HL-60/S4 treated with retinoic acid at 250 ng/mL for 4 days and 3 days (cell line): ENCODE results near the gene HAUS3.

Experiments
- in situ Hi-C: fragments of 300-500 bp; cut with MboI; formaldehyde crosslinking; loops from 2 replicates; pipeline ENCODE4 v1.7.0; 2022; ENCODE audit warnings: low sequenced_read_pairs

HAUS3 gene

DNA sequence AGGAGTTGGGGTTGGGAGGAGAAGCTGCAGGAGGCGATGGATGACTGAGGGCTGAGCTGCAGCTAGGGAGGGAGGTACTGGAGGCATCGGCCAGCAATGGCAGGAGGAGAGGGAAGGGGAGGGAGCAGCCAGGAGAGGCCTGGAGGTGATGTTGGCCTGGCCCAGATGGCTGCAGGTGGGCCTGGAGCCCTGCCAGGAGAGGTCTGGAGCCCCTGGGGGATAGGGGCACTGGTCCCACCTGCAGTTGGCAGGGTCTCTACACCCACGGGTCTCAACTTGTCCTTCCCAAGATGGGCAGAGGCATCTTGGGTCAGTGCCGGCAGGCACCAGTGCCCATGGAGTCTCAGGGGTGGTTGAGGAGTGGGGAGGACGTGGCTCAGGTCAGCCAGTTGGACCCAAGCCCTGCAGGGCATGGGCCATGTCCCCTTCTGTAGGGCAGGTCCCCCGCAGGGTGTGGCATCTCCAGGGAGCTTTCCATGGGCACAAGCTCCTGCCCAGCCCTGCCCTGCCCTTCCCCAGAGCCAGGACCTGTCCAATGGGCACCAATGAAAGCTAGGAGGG, 22.6 kb upstream of the HAUS3 start:
- in situ Hi-C loops: no loop called here

DNA sequence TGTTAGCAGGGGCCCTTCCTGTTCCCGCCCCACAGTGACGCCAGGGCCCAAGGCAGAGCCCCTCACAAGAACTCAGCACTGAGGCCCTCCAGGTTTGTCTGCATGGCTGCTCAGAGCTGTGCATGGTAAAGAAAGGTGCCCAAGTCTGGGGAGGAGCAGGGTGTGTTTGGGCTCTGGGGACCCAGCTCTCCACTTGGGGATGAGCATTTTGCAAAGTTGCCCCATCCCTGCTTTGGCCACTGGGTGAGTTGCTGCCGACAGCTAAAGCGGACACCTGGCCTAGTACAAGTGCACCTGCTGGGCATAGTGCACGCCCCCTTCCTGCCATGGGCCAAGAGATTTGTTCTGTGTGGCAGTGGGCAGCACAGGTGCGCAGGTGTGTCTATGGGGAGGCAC, 22.0 kb upstream of the HAUS3 start:
- in situ Hi-C loops: no loop called here

DNA sequence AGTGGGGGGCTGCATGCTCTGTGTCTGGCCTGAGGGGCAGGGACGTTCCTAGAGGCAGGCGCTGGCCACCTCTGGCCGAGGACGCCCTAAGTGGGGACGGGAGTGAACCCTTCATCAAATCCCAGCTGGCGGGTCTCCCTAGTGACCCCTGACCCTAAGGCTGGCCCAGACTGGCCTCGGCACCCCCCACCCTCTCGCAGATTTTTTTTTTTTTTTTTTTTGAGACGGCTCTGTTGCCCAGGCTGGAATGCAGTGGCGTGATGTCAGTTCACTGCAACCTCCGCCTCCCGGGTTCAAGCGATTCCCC, 21.0 kb upstream of the HAUS3 start:
- in situ Hi-C loops: no loop called here

DNA sequence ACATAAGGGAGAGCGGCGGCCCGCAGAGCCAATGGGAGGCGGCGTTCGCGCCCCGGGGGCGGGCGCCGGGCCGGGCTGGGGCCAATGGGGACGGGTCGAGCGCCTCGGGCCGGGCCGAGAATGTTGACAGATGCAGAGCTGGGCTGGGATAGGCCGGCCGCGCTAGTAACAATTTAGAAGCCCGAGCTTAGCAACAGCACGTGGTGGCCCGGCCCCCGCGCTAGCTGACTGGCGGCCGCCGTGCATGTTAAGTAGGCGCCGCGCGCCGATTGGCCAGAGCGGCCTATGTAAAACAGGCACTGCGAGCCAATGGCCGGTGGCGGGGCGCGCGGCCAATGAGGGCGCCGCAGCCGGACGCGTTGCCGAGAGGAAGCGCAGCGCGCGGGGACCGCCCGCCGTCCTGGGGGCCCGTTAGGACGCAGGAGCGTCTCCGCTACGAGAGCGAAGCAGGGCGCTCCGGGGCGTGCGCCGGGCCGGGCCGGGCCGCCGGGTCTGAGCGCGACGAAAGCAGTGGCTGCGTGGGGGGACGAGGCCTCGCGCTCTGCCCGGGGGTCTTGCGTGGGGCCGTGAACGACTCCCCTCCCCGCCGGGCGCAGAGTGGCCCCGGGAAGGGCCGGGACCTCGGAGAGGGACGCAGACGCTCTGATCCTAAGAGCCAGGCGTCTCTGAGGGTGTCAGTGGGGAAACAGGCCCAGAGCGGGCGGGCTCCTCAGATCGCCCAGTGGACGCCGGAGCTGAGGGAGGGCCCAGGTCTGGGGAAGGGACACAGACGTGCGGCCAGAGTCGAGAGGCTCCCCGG, 20.4 kb upstream of the HAUS3 start:
- in situ Hi-C loops: no loop called here

DNA sequence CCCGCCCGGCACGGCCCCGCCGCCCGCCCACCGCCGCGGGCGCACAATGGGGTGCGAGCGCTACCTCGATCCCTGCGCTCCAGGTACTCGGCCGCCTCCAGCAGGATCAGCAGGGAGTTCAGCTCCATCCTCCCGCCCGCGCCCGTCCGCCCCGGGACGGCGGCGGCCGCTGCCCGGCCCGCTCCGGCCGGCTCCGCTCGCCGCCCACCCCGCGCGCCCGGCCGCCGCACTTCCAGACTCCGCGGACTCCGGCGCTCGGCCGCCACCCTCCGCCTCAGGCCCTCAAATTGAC, 19.9 kb upstream of the HAUS3 start, which contains the start of gene MXD4:
Gene MXD4 (minus strand): TSS at position 257 of the 292 bp plus-strand sequence. CDS start 129 bp downstream, at position 128.
- in situ Hi-C loops: no loop called here

DNA sequence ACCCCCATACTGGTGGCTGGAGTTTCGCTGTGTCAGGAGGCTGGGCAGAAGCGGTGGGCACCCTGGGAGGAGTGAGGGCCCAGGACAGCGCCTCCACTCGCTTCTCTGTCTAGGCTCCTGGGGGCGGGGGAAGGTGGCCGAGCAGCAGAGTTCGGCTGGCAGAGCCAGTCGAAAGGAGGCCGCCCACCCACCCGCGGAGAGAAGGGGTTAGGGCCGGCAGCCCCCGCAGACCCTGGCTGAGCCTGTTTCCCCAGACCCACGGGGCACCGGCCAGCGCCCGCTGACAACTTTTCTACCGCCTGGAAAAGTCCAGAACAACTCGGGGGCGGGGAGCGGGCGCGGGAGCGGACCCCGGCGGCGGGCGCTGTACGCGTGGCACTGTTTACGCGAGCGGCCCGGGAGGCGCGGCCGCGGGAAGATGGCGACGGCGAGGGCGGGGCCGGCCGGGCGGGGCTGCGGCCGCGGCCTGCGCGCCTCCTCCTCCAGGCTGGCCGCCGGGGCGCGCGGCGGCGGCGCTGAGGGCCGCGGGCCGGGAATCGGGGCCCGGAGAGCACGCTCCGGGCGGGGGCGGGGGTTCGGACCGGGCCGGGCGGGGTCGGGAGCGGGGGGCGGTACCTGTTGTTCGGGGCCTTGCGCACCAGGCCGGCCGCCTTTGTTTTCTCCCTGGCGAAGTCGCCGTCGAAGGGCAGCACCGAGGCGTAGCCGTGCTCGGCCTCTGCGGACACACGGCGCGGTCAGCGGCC, 19.4 kb upstream of the HAUS3 start:
- in situ Hi-C loops: no loop called here

DNA sequence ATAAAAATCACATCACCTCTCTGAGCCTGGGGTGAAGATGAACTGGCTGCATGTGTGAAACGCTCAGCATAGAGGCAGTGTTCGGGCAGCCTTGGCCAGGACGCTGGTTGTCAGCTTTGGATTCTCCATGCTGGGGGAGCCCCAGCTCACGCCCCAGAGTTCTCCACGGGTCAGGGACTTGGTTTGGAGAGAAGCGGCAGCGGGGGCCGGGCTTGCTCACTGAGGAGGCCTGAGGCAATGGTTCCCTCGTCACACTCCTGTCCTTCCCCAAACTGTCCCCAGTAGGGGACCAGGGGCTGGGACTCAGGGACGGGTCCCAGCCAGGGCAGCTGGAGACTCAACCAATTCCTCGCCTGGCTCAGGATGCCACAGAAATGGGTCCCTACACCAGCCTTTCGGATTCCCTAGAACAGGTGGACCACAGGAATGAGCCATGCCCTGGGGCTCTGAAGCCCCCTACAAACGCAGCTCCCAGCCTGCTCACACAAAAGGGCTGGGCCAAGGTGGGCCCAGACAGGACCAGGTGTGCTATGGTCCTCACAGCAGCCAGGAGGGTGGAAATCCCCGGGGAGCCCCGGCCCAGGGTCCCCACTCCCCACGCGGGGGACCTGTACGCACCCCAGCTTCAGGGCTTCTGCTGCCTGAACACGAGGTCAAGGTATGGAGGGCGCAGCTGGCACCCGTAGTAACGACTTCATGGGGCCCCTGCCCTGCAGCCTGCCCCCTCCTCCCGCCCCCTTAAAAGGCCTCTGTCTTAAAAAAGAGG, 18.6 kb upstream of the HAUS3 start:
- in situ Hi-C loops: no loop called here

DNA sequence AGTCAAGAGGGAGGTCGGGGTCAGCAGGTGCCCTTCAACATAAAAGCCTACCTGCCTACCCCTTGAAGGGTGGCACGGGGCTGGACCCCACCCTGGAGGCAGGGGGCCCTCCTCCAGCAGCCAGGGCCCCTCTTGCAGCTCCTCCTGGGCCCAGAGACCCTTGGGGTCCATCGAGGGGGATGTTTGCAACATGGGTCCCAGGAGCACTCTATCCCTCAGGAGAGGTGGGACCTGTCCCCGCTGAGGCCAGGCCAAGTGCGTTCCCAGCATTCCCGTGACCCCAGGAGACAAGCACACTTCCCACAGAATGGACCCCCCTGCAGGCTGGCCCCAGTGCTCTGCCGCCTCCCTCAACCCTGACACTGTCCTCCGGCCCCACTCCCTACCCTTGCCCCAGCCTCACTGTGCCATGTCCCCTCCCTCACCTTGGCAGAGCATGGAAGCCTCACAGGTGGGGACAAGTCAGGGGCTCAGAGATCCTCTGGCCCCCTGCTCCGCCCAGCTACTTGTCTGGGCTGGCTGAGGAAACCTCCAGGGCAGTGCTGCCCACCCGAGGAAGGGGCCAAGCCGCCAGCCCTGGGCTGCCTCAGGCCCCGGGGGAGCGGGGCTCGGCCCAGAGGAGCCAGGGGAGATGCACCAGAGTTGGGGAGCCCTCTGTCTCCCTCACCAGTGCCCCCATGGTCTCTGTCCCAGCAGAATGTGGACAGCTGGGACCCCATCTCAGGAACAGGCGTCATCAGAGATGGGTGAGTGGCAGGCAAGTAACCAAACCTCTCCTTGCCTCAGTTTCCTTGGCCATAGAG, 17.8 kb upstream of the HAUS3 start:
- in situ Hi-C loops: no loop called here

DNA sequence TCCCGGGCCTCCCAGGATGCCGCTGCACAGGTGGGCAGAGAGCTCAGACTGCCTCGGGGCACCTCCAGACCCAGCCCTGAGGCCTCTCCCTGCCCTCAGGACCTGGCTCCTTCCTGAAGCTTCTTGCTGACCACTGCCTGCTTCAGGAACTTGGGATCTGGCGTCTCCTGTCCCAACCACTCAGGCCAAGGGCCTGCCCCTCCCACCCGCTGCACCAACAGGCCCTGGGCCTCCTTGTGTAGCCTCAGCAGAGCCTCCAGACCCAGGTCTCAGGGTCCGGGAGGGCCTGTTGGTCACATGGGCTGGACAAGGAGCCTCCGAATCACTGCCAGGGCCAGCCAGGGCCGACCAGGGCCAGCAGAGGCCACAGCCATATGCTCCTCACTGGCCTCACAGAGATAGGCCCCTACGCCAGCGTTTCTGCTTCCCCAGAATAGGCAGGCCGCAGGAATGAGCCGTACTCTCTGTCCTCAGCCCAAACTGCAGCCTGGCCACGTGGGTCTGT, 17.2 kb upstream of the HAUS3 start:
- in situ Hi-C loops: no loop called here

DNA sequence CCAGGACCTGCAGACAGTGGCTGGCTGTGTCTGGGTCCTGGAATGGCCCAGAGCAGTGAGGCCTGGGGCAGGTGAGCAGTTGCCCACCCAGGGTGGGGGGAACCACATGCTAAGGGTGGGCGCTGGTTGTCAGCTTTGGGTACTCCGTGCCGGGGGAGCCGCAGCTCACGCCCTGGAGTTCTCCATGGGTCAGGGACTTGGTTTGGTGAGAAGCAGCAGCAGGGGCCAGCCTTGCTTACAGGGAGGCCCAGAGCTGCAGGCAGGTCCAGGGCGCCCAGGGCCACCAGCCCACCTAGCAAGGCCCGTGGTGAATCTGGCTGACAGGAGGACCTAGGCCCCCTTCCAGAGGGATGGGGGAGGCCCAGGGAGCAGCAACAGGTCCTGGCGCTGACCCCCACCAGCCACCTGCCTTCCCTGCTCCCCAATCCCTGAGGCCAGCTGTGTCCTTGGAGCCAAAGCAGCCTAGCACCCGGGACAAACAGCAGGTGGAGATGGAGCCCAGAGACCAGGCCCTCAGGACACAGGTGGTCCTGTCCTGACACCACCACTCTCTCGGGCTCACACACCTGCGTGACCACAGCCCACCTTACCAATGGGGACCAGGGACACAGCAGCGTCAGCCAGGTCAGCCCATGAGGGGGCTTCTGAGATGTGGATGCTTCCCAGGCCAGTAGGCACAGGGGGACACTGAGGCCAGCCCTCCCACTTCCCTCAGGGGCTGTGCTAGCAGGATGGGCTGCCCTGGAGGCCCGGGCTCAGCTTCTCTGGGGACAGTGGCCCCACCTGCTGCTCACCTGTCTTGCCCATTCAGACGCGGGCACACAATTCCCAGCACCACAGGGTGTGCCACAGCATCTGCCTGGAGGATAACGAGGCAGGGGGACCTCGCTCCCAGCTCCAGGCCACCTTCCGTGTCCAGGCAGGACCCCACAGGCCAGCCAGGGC, 16.4 kb upstream of the HAUS3 start:
- in situ Hi-C loops: no loop called here

DNA sequence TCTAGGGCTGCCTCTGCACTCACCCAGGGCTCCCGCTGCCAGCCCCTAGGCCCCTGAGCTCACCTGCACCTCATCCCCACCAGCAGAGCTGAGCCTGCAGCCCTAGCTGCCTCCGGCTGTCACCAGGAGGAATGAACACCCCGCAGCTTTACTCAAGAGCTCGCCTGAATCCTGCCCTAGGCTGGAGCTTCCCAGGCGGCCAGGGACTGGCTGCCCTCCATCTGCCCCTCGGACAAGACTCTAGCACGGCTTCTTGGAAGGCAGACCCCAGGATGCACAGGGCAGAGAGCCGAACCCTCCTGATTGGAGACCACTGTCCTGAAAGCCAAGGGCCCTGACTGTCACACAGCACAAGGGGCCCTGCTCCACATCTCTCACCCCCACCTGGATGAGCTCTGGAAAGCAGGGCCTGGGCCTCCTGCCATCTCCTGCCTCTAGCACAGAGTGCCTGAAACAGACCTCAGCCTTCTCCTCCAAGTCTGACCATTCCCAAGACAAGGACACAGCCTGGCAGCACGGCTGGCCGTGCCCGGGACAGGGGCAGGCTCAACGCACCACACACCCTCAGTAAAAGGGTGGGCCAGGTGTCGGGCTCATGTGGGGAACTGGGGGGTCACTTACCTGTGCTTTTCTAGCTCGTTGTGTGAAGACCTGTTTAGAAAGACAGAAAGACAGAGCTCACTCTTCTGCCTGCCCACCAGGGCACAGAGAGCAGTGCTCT, 15.6 kb upstream of the HAUS3 start:
- in situ Hi-C loops: no loop called here

DNA sequence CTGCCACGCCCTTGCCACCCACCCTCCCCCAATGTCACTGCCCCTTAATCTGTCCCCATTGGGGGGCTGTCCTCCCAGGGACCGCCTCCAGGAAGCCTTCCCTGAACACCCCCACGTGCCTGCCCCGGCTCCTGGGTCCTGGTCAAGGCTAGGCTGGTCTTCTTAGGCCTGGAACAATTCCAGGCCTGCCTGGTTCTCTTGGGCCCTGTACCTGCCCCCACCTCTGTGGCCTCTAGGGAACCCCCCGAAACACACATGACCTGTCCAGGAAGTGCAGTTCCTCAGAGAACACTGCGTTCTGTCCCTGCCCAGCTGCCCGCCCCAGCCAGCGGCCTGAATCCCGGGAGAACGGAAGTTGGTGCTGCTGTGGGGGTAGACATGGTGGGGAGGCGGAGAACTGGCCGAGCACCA, 14.9 kb upstream of the HAUS3 start:
- in situ Hi-C loops: no loop called here

DNA sequence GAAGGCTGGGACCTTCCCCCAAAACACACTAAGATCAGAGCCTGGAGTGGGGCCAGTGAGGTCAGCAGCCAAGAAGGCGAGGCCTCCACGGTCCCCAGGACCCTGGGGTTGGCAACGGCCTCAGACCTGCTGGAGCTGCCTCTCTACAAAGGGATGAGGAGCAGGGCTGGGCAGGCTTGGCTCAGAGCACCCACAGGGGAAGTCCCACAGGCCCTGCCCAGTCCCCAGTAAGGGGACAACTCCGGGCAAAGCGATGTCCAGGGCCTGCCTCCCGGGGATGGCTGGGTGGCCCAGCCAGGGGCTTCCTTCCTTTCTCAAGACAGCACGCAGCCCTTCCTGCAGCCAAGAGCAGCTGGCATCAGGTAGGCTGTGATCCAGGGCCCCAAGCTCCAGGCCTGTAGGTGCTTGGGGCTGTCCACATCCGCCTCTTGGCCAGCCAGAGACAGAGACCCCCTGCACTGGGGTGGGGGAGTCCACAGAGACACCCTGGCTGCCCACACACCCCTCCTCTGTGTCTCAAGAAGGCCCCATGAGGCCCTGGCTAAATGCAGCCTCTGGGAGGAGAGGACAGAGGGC, 14.3 kb upstream of the HAUS3 start:
- in situ Hi-C loops: no loop called here

DNA sequence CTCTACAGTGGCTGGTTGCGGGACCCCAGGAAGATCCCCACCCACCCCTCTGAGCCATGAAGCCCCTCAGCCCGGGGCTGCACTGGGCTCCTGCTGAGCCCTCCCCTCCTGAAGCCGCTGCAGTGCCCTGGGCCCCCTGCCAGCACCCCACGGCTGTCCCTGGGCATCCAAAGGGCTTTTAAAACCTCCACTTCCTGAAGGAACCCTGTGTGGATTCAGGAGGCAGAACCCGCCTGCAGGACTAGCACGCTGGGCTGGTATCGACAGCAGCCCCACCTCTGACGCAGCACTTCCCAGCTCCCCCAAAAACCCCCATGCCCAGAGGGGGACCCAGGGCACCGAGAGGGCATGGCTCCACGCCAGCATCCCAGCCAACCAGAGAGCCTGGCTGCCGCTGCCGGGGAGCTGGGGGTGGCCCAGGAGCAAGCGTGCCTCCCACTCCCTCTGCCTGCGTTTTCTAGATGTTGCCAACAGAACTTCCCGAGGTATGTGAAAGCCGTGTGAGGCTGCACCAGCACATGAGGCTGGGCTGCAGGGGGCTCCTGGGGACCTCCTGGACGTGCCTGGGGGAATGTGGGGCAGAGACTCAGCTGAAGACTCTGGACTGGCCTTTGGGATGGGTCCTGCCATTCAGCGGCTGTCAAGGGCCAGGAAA, 13.7 kb upstream of the HAUS3 start:
- in situ Hi-C loops: no loop called here

DNA sequence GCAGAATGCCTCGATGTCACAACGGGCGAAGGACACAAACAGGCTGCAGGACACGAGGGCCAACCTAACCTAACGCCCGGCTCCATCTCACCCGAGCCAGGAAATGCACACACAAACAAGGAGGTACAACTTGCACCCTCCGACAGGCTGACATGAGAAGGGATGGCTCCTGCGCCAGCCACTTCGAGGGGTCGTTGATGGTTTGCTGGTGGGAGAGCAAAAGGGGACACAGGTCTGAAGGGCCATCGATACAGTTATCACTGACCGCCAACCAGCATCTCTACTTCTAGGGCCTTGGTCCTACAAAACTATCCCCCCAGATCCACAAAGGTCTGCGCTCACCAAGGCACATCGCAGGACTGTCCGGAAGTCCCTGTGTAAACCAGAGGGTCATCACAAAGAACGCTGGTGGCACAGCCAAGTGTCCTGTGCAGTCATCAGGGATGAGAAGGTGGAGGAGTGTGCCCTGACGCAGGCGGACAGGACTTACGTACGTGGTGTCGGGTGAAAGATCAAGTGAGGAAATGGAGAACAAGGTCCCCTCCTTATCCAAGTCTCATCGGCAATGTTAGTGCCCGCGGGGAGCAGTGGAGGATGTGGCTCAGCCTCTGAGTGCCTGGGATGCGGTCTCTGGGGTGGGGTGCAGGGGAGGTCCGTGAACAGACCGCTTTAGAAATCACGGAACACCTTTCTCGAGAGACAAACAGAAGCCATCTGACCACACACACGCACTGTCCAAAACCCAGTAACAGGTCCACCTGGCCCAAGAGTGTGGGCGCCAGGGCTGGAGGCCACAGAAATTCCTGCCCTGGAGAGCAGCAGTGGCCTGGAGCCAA, 13.0 kb upstream of the HAUS3 start:
- in situ Hi-C loops: no loop called here

DNA sequence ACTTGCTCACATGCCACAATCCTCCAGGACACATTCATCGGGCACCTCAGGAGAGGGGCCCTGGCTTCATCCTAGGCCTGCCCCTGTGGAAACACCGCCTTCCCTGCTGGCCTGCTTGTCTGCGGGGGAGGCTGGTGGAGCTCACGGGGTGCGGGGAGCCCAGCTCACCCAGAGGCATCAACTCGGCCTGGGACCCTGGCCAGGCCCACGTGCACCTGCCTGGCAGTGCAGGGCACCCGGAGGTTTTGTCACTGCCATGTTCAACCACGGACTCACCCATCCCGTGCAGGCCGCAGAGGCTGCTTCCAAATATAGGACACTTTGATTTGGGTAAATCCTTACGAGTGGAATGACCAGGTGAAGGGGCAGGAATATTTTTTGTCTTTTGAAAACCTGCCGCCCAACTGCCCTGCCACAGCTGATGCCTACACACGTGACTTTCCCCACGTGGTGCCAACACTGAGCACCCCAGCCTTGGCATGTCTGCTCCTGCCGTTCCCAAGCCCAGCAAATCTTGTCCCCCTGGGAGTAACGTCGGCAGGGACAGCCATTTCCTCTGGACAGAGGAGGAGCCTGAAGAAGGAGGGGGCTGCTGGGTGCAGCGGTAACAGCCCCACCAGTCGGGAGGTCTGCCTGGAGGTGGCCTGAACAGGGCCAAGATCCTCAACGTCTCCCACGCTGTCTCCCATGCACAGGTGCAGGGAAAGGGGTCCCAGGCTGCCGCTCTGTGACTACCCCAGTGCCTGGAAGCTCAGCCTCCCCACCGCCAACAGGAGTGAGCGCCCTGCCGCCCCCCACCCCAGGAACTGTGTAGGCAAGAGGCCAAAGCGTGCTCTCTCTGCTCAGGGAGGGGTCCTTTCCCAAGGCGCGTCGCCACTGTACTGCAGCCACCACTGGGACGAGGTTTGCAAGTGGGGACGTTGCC, 11.5 kb upstream of the HAUS3 start:
- in situ Hi-C loops: no loop called here
